ENCODE results near the gene PTPRN2. TPM values are rescaled to one million over a fixed set of nuclear protein-coding genes. Genes with fewer than 3 reads are reported as not detected.

PTPRN2 gene
- total RNA-seq, 2 donors from 2014 or later: 0.35 to 0.61 TPM

DNA sequence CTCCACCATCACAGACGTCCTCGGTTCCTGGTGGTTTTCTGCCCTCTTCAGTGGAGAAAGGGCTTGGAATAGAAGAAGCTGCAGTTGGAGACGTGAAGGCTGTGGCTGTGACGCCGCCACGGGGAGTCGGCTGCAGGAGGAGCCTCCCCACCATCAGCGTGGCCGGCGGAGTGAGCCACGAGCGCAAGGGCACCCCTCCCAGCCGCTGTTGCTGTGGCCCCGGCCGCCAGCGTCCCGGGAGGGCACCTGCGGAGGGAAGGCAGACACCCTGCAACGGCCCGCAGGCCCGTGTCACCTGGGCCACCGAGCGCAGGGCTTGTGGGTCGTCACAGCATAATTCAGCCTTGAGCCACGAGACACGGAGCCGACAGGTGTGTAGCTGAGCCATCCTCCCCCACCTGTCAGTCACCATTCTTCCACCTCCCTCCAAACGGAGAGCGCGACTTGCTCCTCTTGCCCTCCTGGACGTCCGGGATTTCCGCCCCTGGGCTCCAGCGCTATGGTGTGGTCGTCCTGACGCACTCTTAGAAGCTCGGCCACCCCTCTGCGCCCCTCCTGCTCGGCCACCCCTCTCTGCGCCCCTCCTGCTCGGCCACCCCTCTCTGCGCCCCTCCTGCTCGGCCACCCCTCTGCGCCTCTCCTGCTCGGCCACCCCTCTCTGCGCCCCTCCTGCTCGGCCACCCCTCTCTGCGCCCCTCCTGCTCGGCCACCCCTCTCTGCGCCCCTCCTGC, 102.7 kb downstream of the PTPRN2 start:
- peak in 1 of 2 donors; percentile 42 for DNase-seq (ENCODE audit: low spot score in 2 of 2)
- ATAC-seq: no peak
- Mint-ChIP-seq H3K27ac (no peak overlapping the region), H3K9me3 (no peaks in the 10 kb centered on the region), H3K36me3 (no peaks in the 10 kb centered on the region)

DNA sequence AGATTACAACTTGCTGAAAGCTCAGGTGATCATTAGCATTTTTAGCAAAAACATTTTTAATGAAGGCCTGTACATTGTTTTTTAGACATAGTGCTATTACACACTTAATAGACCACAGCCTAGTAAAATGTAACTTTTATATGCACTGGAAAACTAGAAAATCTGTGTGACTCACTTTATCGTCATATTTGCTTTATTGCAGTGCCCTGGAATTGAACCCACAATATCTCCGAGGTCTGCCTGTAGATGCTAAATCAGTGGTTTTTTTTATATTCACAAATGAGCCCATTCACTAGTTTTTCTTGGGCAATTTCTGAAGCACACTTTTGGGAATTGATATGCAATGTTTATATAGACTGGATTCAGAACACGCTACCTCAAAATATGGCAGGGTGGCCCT, 105.1 kb downstream of the PTPRN2 start:
- Mint-ChIP-seq H3K27ac (no peak overlapping the region), H3K36me3 (no peaks in the 10 kb centered on the region), H3K9me3 (no peaks in the 10 kb centered on the region)
- no peak for DNase-seq (ENCODE audit: low spot score in 2 of 2)
- no peak for ATAC-seq

DNA sequence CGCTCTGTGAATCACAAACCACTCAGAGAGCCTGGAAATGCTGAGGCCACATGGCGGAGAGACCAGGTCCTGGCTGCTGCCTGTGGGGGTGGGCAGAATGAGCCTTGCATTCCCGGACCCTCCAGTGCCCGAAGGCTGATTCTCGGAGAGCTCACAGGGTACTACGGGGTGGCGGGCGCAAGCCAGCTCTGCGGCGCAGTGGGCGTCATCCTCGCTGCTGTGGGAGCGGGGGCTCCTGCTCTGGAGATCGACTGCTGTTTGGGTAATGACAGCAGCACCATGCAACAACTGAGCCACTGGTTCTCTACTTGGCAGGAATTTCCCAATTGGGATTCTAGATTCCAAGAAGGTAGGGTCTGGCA, 108.0 kb downstream of the PTPRN2 start:
- DNase-seq (ENCODE audit: low spot score in 2 of 2) (no peak), ATAC-seq (no peak)
- Mint-ChIP-seq H3K9me3 (no peaks in the 10 kb centered on the region), H3K36me3 (no peaks in the 10 kb centered on the region), H3K27ac (no peak overlapping the region)

DNA sequence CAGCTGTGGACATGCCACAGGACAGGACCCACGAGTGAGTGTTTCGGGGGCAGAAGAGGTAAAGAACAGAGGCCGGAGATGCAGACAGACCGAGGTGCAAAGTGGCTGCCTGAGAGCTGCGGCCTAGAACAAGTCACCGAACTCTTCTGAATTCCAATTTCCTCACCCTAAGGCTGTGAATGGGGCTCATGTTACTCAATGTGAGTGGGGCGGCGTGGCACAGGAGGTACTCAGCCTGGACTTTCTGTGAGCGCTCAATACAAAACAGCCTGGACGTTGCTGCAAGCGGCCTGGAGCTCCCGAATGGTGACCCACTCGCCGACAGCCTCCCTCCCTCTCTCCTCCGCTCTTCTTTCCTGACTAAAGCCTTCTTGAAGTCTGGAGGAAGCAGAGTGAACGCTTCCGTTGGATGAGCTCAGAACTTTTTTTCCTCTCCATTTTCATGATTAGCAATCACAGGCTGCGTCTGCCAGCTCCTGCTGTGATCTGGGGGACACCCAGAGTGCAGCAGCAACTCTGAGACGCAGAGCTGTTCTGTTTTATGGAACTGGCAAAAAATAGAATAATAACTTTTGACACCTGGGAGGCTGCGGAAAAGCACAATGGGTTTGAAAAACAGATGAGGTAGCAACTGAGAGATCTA, 108.5 kb downstream of the PTPRN2 start:
- DNase-seq (ENCODE audit: low spot score in 2 of 2): no peak
- ATAC-seq: no peak
- no peaks in the 10 kb centered on the region for H3K36me3 Mint-ChIP-seq
- H3K27ac Mint-ChIP-seq: no peak overlapping the region
- no peaks in the 10 kb centered on the region for H3K9me3 Mint-ChIP-seq

DNA sequence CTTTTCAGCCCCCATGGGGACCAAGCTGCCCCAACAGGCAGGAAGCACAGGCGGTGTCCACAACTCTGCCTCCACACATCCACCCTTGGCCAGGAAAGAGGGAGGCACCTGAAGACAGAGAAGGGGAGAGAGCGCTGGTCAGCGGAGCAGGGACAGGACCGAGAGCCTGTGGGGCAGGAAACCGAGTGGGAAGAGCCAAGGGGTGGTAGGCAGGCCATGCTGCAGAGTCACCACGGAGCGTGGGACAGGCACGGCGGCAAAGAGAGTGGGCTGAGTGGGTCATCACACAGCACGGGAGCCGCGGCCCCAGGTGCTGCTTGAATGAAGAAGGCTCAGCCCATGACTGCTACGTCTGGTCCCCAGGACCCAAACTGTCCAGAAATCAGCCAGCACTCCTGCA, 109.8 kb downstream of the PTPRN2 start:
- no peak for ATAC-seq
- Mint-ChIP-seq H3K27ac (no peak overlapping the region), H3K9me3 (no peaks in the 10 kb centered on the region), H3K36me3 (no peaks in the 10 kb centered on the region)
- no peak for DNase-seq (ENCODE audit: low spot score in 2 of 2)

DNA sequence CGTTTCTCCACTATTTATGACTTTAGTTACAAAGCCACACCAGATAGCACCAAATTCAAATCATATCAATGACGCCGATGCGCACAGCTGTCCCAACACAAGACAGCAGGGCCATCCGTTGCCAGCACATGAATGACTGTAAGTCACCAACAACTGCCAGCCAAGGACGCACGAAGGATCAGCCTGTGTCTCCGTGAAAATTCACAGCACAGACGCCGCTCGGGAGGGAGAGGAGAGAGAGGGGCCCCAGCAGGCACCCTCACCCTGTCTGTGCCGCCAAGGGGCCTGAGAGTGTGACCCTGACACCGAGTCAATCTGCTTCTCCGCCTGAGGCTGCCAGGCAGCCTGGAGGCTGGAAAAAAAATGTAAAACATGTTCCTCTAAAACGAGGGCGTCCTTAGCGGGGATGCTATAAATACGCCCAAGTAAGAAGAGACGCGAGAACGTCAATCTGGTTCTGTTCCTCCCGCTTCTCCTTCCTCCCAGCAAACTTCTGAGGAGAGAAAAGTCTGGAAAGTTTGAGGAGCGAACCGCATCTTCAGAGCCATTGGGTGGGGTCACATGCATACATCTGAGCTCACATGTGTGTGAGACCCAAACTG, 111.2 kb downstream of the PTPRN2 start:
- H3K36me3 Mint-ChIP-seq: no peaks in the 10 kb centered on the region
- ATAC-seq (no peak), DNase-seq (ENCODE audit: low spot score in 2 of 2) (peak in 1 of 2 donors; percentile 28)
- no peaks in the 10 kb centered on the region for H3K9me3 Mint-ChIP-seq
- H3K27ac Mint-ChIP-seq: no peak overlapping the region

DNA sequence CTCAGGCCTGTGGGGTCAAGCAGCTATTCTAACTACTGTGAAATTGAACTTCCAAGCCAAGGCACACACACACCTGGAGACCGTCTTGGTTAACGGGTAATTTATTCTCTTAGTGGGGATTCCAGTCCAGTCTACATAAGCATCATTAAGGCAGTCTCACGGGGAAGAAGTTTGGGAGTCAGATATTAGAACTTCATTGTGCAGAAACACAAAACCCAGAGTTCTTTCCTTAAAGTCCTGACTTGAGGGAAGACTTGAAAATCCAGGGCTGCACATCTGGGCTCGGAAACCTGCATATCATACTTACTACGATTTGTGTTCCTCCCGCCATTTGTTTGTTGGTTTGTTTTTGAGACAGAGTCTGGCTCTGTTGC, 112.0 kb downstream of the PTPRN2 start:
- DNase-seq (ENCODE audit: low spot score in 2 of 2) (no peak), ATAC-seq (no peak)
- H3K27ac Mint-ChIP-seq: no peak overlapping the region
- no peaks in the 10 kb centered on the region for H3K36me3 Mint-ChIP-seq
- H3K9me3 Mint-ChIP-seq: no peaks in the 10 kb centered on the region

DNA sequence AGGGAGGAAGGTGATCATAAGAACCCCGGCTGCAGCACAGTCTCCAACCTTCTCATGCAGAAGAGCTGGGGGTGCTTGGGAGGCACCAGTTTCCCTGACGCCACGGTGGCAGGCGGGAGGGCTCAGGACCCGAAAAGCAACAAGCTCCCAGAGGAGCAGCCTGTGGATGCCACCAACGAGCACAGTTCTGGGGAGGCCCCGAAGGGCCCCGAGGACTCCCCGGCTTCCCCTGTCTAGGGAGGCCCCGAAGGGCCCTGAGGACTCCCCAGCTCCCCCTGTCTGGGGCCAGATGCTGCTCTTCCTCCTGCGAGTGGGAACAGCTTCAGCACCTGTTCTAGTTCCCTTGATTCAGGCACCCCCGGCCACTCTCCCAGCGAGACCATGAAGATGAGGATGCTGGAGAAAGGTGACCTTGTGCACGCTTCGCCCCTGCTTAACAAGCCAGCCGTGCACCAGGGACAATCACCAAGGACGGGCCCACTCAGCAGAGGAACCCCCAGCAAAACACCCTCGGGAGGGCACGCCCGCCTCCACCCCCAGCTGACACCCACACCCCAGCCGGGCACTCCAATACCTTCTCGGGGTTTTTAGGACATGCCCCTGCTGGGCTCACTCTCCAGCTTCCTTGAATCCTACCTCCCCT, 112.5 kb downstream of the PTPRN2 start:
- no peak for DNase-seq (ENCODE audit: low spot score in 2 of 2)
- Mint-ChIP-seq H3K9me3 (no peaks in the 10 kb centered on the region), H3K36me3 (no peaks in the 10 kb centered on the region), H3K27ac (no peak overlapping the region)
- ATAC-seq: no peak

DNA sequence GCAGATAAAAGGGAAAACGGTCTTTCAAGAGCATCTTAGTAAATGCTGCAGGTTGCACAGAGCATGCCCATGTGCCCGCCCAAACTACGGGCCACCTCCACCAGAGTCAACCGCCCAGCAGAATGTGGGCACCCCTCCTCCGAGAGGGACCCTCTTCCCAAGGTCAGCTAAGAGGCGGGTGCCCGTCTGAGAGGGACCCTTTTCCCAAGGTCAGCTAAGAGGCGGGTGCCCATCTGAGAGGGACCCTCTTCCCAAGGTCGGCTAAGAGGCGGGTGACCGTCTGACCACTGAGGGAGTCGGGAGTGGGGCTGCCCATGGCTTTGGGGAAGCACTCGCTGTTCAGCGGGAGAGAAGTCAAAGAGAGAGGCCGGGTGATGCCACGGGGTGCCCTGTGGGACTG, 113.1 kb downstream of the PTPRN2 start:
- no peak for ATAC-seq
- Mint-ChIP-seq H3K9me3 (no peaks in the 10 kb centered on the region), H3K36me3 (no peaks in the 10 kb centered on the region), H3K27ac (no peak overlapping the region)
- DNase-seq (ENCODE audit: low spot score in 2 of 2): no peak

DNA sequence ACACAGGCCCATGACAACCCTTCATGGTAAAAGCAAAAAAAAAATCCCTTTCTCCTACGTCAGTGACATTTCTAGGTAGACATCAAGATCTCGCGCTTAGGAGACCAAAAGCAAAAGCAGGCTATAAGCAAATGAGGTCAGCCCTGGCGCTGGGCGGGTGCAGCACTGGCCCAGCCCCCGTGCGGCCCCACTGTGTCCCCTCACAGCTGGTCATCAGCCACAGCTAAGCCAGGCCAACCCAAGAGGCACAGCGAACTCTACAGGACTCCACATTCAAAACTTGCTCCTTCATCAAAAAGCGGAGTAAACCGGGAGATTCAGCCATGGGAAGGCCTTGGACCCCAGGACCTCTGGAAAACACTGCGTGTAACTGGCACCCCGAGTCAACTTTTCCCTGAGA, 113.7 kb downstream of the PTPRN2 start:
- no peak overlapping the region for H3K27ac Mint-ChIP-seq
- H3K36me3 Mint-ChIP-seq: no peaks in the 10 kb centered on the region
- ATAC-seq: no peak
- no peaks in the 10 kb centered on the region for H3K9me3 Mint-ChIP-seq
- DNase-seq (ENCODE audit: low spot score in 2 of 2): no peak

DNA sequence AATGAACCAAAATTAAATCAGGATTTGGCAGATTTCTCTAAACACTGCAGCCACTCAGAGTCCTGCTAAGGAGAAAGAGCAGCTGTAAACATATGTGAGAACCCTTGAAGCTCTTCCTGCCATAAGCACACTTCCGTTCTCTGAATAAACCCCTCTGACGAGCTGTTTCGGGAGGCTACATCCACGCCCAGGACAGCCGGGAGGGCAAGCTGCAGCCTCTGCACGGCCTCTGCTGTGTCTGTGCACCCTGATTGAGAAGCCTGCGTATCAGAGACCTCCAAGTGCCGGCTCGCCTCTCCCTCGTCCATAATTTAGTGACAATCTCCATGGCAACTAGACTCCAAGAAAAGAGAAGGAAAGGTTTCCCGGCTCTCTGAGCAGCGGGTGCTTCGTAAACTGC, 114.4 kb downstream of the PTPRN2 start:
- DNase-seq (ENCODE audit: low spot score in 2 of 2): no peak
- Mint-ChIP-seq H3K9me3 (no peaks in the 10 kb centered on the region), H3K36me3 (no peaks in the 10 kb centered on the region), H3K27ac (no peak overlapping the region)
- ATAC-seq: no peak

DNA sequence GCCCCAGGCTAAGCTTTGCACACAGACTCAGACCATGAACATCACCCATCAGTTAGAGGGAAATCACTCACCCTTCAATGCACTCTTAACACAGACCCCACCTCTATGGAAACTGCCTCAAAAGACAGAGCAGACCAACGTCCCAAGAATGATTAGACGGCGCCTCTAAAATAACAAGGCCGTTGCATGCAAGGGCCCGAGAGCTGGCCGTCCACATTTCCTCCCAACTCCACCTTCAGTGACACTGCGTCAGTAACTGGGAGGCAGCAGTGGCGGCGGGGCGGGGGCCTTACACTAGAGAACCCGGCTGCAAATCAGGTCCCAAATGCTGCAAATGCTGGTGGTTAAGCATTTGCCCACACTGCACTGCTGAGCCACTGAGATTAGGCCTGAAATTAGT, 115.0 kb downstream of the PTPRN2 start:
- no peak for DNase-seq (ENCODE audit: low spot score in 2 of 2)
- no peaks in the 10 kb centered on the region for H3K36me3 Mint-ChIP-seq
- ATAC-seq: no peak

DNA sequence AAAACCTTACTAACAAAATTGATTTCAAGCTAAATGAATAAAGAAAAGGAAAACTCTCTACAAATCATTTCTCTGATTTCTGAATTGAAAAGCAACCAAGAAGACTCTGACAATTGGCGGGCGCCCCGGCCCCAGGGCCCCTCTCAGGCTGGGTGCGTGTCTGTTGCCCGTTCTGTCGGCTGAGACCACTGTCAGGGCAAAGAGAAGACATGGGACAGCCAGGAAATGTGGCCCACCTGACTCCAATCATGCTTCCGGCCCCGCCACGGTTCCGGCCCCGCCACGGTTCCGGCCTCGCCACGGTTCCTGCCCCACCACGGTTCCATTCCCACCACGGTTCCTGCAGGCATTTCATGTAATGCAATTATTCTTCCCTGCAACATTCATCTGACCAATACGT, 115.9 kb downstream of the PTPRN2 start:
- Mint-ChIP-seq H3K36me3 (no peaks in the 10 kb centered on the region), H3K27ac (no peak overlapping the region), H3K9me3 (no peaks in the 10 kb centered on the region)
- DNase-seq (ENCODE audit: low spot score in 2 of 2): no peak
- no peak for ATAC-seq

More for the DNA sequence above, 115.0 kb downstream of the PTPRN2 start:
- Mint-ChIP-seq H3K27ac (no peak overlapping the region), H3K9me3 (no peaks in the 10 kb centered on the region)

DNA sequence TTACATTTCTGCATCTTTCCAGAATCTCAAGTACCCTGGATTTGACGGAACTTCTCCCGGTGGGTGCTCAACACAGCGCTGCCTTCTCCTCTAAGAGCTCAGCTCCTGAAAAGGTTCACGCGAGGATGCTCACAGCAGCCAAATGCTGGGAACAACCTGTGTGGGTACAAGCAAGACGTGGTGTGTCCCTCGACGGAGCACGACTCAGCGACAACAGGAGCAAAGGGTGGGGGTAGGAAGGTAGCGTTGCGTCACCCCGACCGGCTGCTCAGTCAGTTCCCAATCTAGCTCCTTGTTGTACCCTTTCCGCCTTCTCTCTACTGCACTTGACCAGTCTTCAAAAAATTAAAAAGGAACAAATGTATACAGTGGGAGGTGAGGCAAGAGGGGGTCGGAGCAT, 117.3 kb downstream of the PTPRN2 start:
- no peak overlapping the region for H3K27ac Mint-ChIP-seq
- DNase-seq (ENCODE audit: low spot score in 2 of 2) (no peak), ATAC-seq (no peak)
- H3K9me3 Mint-ChIP-seq: peaks cover under 1 to 3% of the 10 kb centered on the region in 2 donors
- H3K36me3 Mint-ChIP-seq: no peaks in the 10 kb centered on the region

DNA sequence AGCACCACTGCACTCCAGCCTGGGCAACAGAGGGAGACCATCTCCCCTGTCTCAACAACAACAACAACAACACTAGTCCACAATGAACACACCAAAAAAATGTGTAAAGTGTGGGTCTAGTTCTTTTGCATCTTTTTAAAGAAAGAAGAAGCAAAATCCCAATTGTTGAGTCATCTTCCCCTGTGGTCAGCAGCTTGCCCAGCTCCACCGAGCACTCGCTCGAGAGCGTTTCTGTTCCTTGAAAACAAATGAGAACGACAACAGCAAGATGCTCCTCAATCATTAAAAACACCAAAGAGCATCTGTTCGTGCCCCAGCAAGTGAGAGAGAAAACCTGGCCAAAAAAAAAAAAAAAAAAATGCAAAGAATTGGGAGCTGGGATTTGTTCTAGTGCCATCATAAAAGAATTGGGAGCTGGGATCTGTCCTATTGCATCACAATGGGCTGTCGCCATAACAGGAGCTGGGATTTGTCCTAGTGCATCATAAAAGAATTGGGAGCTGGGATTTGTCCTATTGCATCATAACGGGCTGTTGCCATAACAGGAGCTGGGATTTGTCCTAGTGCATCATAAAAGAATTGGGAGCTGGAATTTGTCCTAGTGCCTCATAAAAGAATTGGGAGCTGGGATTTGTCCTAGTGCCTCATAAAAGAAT, 118.1 kb downstream of the PTPRN2 start:
- DNase-seq (ENCODE audit: low spot score in 2 of 2) (no peak), ATAC-seq (no peak)
- Mint-ChIP-seq H3K36me3 (no peaks in the 10 kb centered on the region), H3K9me3 (peaks cover 7 to 9% of the 10 kb centered on the region in 2 donors), H3K27ac (peak overlapping the region in 1 of 2 donors; percentile 88)

DNA sequence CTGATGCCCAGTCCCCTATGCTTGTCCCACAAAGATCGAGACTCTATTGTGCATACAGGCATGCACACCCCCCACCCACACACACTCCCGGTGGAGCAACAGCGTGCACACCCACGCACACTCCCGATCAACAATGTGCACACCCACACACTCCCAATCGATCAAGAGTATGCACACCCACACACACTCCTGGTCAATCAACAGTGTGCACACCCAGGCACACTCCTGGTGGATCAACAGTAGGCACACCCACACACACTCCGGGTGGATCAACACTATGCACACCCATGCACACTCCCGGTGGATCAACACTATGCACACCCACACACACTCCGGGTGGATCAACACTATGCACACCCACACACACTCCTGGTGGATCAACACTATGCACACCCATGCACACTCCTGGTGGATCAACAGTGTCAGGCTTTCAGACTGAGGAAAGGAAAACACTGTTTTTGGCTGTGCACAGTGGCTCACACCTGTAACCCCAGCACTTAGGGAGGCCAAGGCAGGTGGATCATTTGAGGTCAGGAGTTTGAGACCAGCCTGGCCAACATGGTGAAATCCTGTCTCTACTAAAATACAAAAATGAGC, 118.8 kb downstream of the PTPRN2 start:
- no peak overlapping the region for H3K27ac Mint-ChIP-seq
- peaks cover 10 to 12% of the 10 kb centered on the region in 2 donors for H3K9me3 Mint-ChIP-seq

DNA sequence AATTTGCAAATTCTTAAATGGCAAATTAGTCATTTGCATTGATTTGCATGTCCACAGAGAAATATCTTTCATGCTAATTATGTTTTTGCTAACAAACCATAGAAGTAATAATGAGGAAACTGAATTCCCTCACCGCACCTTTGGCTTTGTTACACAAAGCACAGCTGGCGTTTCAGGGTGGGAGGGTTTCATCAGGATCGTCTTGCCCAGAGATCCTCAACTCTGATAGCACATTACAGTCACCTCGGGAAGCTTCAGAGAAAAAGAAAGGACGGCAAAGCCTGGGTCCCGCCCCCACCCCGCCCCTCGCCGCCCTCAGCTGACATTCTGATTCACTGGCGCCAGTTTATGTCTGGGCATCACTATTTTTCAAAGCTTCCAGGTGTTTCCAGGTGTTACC, 119.4 kb downstream of the PTPRN2 start:
- DNase-seq (ENCODE audit: low spot score in 2 of 2) (no peak), ATAC-seq (no peak)
- Mint-ChIP-seq H3K27ac (no peak overlapping the region), H3K36me3 (no peaks in the 10 kb centered on the region), H3K9me3 (peaks cover 14 to 17% of the 10 kb centered on the region in 2 donors)

More for the DNA sequence above, 118.8 kb downstream of the PTPRN2 start:
- DNase-seq (ENCODE audit: low spot score in 2 of 2) (no peak), ATAC-seq (no peak)
- no peaks in the 10 kb centered on the region for H3K36me3 Mint-ChIP-seq
